Memory B cell (primary cell): ENCODE results near the gene ADI1.
A peak's percentile ranks its signal among the peaks of the same experiment; 100 is the strongest.

Experiments used
- ATAC-seq: fragments of 150-1000 bp; cut with Tn5 transposase; 2 replicates; pipeline ENCODE4 v1.10.0; 2021; ENCODE audit warnings: low read depth, mild to moderate bottlenecking, moderate library complexity
- DNase-seq, 2 donors: peaks; one replicate each; pipeline ENCODE4 v3.0.0; 2022; ENCODE audit warnings: low spot score in 2 of 2
- H3K27ac Mint-ChIP-seq: one replicate; pipeline ENCODE4 v1.8.0; 2022; ENCODE audit warnings: mild to moderate bottlenecking, moderate library complexity, mixed read lengths
- H3K27me3 Mint-ChIP-seq: one replicate; pipeline ENCODE4 v1.8.0; 2022; ENCODE audit warnings: mixed read lengths
- H3K36me3 Mint-ChIP-seq: one replicate; pipeline ENCODE4 v1.8.0; 2022; ENCODE audit warnings: mild to moderate bottlenecking, mixed read lengths
- H3K4me1 Mint-ChIP-seq: one replicate; pipeline ENCODE4 v1.8.0; 2022; ENCODE audit warnings: mixed read lengths
- H3K4me3 Mint-ChIP-seq: one replicate; pipeline ENCODE4 v1.8.0; 2022; ENCODE audit warnings: mild to moderate bottlenecking, moderate library complexity, mixed read lengths
- H3K9me3 Mint-ChIP-seq: one replicate; pipeline ENCODE4 v1.8.0; 2022; ENCODE audit warnings: mixed read lengths

ADI1 gene

GRCh38 chr2:3464401-3465005 is 54.8 kb downstream of the ADI1 start:
- no peak overlapping the region for H3K27ac Mint-ChIP-seq
- DNase-seq (no peak), ATAC-seq (no peak)
- no peaks in the 10 kb centered on the region for H3K27me3 Mint-ChIP-seq
- H3K36me3 Mint-ChIP-seq = peaks cover 17% of the 10 kb centered on the region
- H3K9me3 Mint-ChIP-seq = no peaks in the 10 kb centered on the region
- no peak overlapping the region for H3K4me3 Mint-ChIP-seq
- H3K4me1 Mint-ChIP-seq = peaks cover 7% of the 10 kb centered on the region

GRCh38 chr2:3463944-3464343 is 55.4 kb downstream of the ADI1 start:
- H3K36me3 Mint-ChIP-seq = peaks cover 16% of the 10 kb centered on the region
- ATAC-seq (no peak), DNase-seq (no peak)
- peaks cover 7% of the 10 kb centered on the region for H3K4me1 Mint-ChIP-seq
- H3K27me3 Mint-ChIP-seq = no peaks in the 10 kb centered on the region
- no peaks in the 10 kb centered on the region for H3K9me3 Mint-ChIP-seq
- no peak overlapping the region for H3K27ac Mint-ChIP-seq
- no peak overlapping the region for H3K4me3 Mint-ChIP-seq

- Mint-ChIP-seq H3K4me1 (peaks cover 9% of the 10 kb centered on the region), H3K36me3 (peaks cover 15% of the 10 kb centered on the region), H3K27me3 (no peaks in the 10 kb centered on the region), H3K27ac (peak overlapping the region; percentile 47), H3K9me3 (no peaks in the 10 kb centered on the region), H3K4me3 (no peak overlapping the region)
- ATAC-seq = no peak
- DNase-seq = no peak
These were observed 56.0 kb downstream of the ADI1 start for GRCh38 chr2:3463186-3463835.

- H3K27ac Mint-ChIP-seq = peak overlapping the region; percentile 99
- no peak for ATAC-seq
These were observed 56.7 kb downstream of the ADI1 start for GRCh38 chr2:3462493-3463104.

GRCh38 chr2:3461801-3462492 is 57.4 kb downstream of the ADI1 start:
- Mint-ChIP-seq H3K4me1 (peaks cover 10% of the 10 kb centered on the region), H3K36me3 (peaks cover 11% of the 10 kb centered on the region), H3K4me3 (peak overlapping the region; percentile 79), H3K27me3 (no peaks in the 10 kb centered on the region), H3K27ac (peak overlapping the region; percentile 99), H3K9me3 (no peaks in the 10 kb centered on the region)
- ATAC-seq (peak; percentile 86), DNase-seq (peak; percentile 46 to 59)

More at GRCh38 chr2:3462493-3463104, 56.7 kb downstream of the ADI1 start:
- no peak for DNase-seq
- peaks cover 10% of the 10 kb centered on the region for H3K4me1 Mint-ChIP-seq
- no peak overlapping the region for H3K4me3 Mint-ChIP-seq
- H3K9me3 Mint-ChIP-seq = no peaks in the 10 kb centered on the region
- no peaks in the 10 kb centered on the region for H3K27me3 Mint-ChIP-seq
- peaks cover 9% of the 10 kb centered on the region for H3K36me3 Mint-ChIP-seq

GRCh38 chr2:3460831-3461800 is 58.2 kb downstream of the ADI1 start:
- peaks cover 10% of the 10 kb centered on the region for H3K4me1 Mint-ChIP-seq
- H3K4me3 Mint-ChIP-seq = peak overlapping the region; percentile 79
- H3K9me3 Mint-ChIP-seq = no peaks in the 10 kb centered on the region
- peaks cover 15% of the 10 kb centered on the region for H3K36me3 Mint-ChIP-seq
- H3K27me3 Mint-ChIP-seq = no peaks in the 10 kb centered on the region
- ATAC-seq (peak; percentile 8), DNase-seq (no peak)
- H3K27ac Mint-ChIP-seq = peak overlapping the region; percentile 99

- DNase-seq = no peak
- no peak for ATAC-seq
- Mint-ChIP-seq H3K4me1 (peaks cover 10% of the 10 kb centered on the region), H3K27ac (peak overlapping the region; percentile 67), H3K4me3 (no peak overlapping the region), H3K27me3 (no peaks in the 10 kb centered on the region), H3K36me3 (peaks cover 24% of the 10 kb centered on the region), H3K9me3 (no peaks in the 10 kb centered on the region)
These were observed 59.2 kb downstream of the ADI1 start for GRCh38 chr2:3460156-3460555.

GRCh38 chr2:3459185-3460015 is 59.9 kb downstream of the ADI1 start:
- peaks cover 25% of the 10 kb centered on the region for H3K36me3 Mint-ChIP-seq
- no peak for ATAC-seq

GRCh38 chr2:3458396-3459184 is 60.7 kb downstream of the ADI1 start:
- H3K36me3 Mint-ChIP-seq = peaks cover 28% of the 10 kb centered on the region
- peaks cover 10% of the 10 kb centered on the region for H3K4me1 Mint-ChIP-seq
- DNase-seq = no peak
- H3K4me3 Mint-ChIP-seq = no peak overlapping the region
- H3K27me3 Mint-ChIP-seq = no peaks in the 10 kb centered on the region
- H3K9me3 Mint-ChIP-seq = no peaks in the 10 kb centered on the region
- peak overlapping the region; percentile 59 for H3K27ac Mint-ChIP-seq
- ATAC-seq = no peak

More at GRCh38 chr2:3459185-3460015, 59.9 kb downstream of the ADI1 start:
- Mint-ChIP-seq H3K4me3 (no peak overlapping the region), H3K27ac (peak overlapping the region; percentile 67), H3K27me3 (no peaks in the 10 kb centered on the region), H3K4me1 (peaks cover 10% of the 10 kb centered on the region), H3K9me3 (no peaks in the 10 kb centered on the region)
- DNase-seq = no peak

GRCh38 chr2:3457524-3458395 is 61.6 kb downstream of the ADI1 start:
- Mint-ChIP-seq H3K4me1 (peaks cover 7% of the 10 kb centered on the region), H3K27me3 (no peaks in the 10 kb centered on the region), H3K4me3 (no peak overlapping the region), H3K9me3 (no peaks in the 10 kb centered on the region), H3K27ac (peak overlapping the region; percentile 59), H3K36me3 (peaks cover 31% of the 10 kb centered on the region)
- DNase-seq (no peak), ATAC-seq (no peak)

GRCh38 chr2:3456125-3456524 is 63.2 kb downstream of the ADI1 start:
- H3K9me3 Mint-ChIP-seq = no peaks in the 10 kb centered on the region
- no peaks in the 10 kb centered on the region for H3K27me3 Mint-ChIP-seq
- H3K4me1 Mint-ChIP-seq = peaks cover 3% of the 10 kb centered on the region
- ATAC-seq (no peak), DNase-seq (no peak)
- H3K4me3 Mint-ChIP-seq = no peak overlapping the region
- H3K36me3 Mint-ChIP-seq = peaks cover 31% of the 10 kb centered on the region
- no peak overlapping the region for H3K27ac Mint-ChIP-seq
